Activated naive CD4-positive, alpha-beta T cell treated with anti-CD3 and anti-CD28 coated beads, Interleukin-2, amount 50 U/mL, for 24 hours (primary cell): ENCODE results near the gene NHERF2.

Source experiments
- H3K27ac Mint-ChIP-seq: one replicate; pipeline ENCODE4 v1.8.0; 2021; ENCODE audit warnings: mild to moderate bottlenecking, mixed read lengths
- H3K27me3 Mint-ChIP-seq: one replicate; pipeline ENCODE4 v1.8.0; 2021; ENCODE audit warnings: mixed read lengths
- H3K36me3 Mint-ChIP-seq: one replicate; pipeline ENCODE4 v1.8.0; 2021; ENCODE audit warnings: mixed read lengths
- H3K4me1 Mint-ChIP-seq: one replicate; pipeline ENCODE4 v1.8.0; 2021; ENCODE audit warnings: mixed read lengths
- H3K4me3 Mint-ChIP-seq: one replicate; pipeline ENCODE4 v1.8.0; 2021; ENCODE audit warnings: mild to moderate bottlenecking, mixed read lengths
- H3K9me3 Mint-ChIP-seq: one replicate; pipeline ENCODE4 v1.8.0; 2021; ENCODE audit warnings: mixed read lengths

NHERF2 gene

GRCh38 chr16:1999866-2000514 lies 26.7 kb upstream of the NHERF2 start:
- no peaks in the 10 kb centered on the region for H3K27me3 Mint-ChIP-seq
- no peak overlapping the region for H3K27ac Mint-ChIP-seq
- H3K4me3 Mint-ChIP-seq, result no peak overlapping the region
- H3K36me3 Mint-ChIP-seq, result peaks cover 4% of the 10 kb centered on the region
- no peaks in the 10 kb centered on the region for H3K9me3 Mint-ChIP-seq
- H3K4me1 Mint-ChIP-seq, result peaks cover 6% of the 10 kb centered on the region

- Mint-ChIP-seq H3K27ac (no peak overlapping the region), H3K9me3 (no peaks in the 10 kb centered on the region), H3K4me3 (no peak overlapping the region), H3K36me3 (peaks cover 4% of the 10 kb centered on the region), H3K4me1 (peaks cover 9% of the 10 kb centered on the region), H3K27me3 (no peaks in the 10 kb centered on the region)
Observed at GRCh38 chr16:2001035-2001434, 25.7 kb upstream of the NHERF2 start.

GRCh38 chr16:2001456-2002355 lies 25.0 kb upstream of the NHERF2 start:
- Mint-ChIP-seq H3K27me3 (no peaks in the 10 kb centered on the region), H3K27ac (no peak overlapping the region), H3K4me1 (peaks cover 13% of the 10 kb centered on the region), H3K36me3 (peaks cover 4% of the 10 kb centered on the region), H3K9me3 (no peaks in the 10 kb centered on the region), H3K4me3 (no peak overlapping the region)

- peaks cover 3% of the 10 kb centered on the region for H3K36me3 Mint-ChIP-seq
- H3K27me3 Mint-ChIP-seq, result no peaks in the 10 kb centered on the region
- no peaks in the 10 kb centered on the region for H3K9me3 Mint-ChIP-seq
- H3K4me3 Mint-ChIP-seq, result no peak overlapping the region
- H3K4me1 Mint-ChIP-seq, result peaks cover 22% of the 10 kb centered on the region
- no peak overlapping the region for H3K27ac Mint-ChIP-seq
Observed at GRCh38 chr16:2002406-2003230, 24.1 kb upstream of the NHERF2 start.

GRCh38 chr16:2003231-2003826 lies 23.4 kb upstream of the NHERF2 start:
- Mint-ChIP-seq H3K4me1 (peaks cover 29% of the 10 kb centered on the region), H3K4me3 (no peak overlapping the region), H3K27ac (no peak overlapping the region), H3K36me3 (peaks cover 3% of the 10 kb centered on the region), H3K27me3 (no peaks in the 10 kb centered on the region), H3K9me3 (no peaks in the 10 kb centered on the region)

GRCh38 chr16:2003827-2004641 lies 22.7 kb upstream of the NHERF2 start:
- no peak overlapping the region for H3K4me3 Mint-ChIP-seq
- H3K27ac Mint-ChIP-seq, result no peak overlapping the region
- no peaks in the 10 kb centered on the region for H3K27me3 Mint-ChIP-seq
- no peaks in the 10 kb centered on the region for H3K9me3 Mint-ChIP-seq
- peaks cover 2% of the 10 kb centered on the region for H3K36me3 Mint-ChIP-seq
- H3K4me1 Mint-ChIP-seq, result peaks cover 35% of the 10 kb centered on the region

GRCh38 chr16:2004795-2005517 lies 21.7 kb upstream of the NHERF2 start:
- Mint-ChIP-seq H3K36me3 (peaks cover 2% of the 10 kb centered on the region), H3K4me1 (peaks cover 35% of the 10 kb centered on the region)

GRCh38 chr16:2005646-2006045 lies 21.1 kb upstream of the NHERF2 start:
- no peaks in the 10 kb centered on the region for H3K9me3 Mint-ChIP-seq
- no peak overlapping the region for H3K27ac Mint-ChIP-seq
- H3K27me3 Mint-ChIP-seq, result no peaks in the 10 kb centered on the region
- peaks cover 40% of the 10 kb centered on the region for H3K4me1 Mint-ChIP-seq
- peak overlapping the region; percentile 26 for H3K4me3 Mint-ChIP-seq
- H3K36me3 Mint-ChIP-seq, result peaks cover 2% of the 10 kb centered on the region

More at GRCh38 chr16:2004795-2005517, 21.7 kb upstream of the NHERF2 start:
- no peak overlapping the region for H3K27ac Mint-ChIP-seq
- no peaks in the 10 kb centered on the region for H3K9me3 Mint-ChIP-seq
- H3K27me3 Mint-ChIP-seq, result no peaks in the 10 kb centered on the region
- H3K4me3 Mint-ChIP-seq, result no peak overlapping the region

- H3K36me3 Mint-ChIP-seq, result peaks cover 2% of the 10 kb centered on the region
- H3K27me3 Mint-ChIP-seq, result no peaks in the 10 kb centered on the region
- peaks cover 40% of the 10 kb centered on the region for H3K4me1 Mint-ChIP-seq
- no peak overlapping the region for H3K27ac Mint-ChIP-seq
- no peaks in the 10 kb centered on the region for H3K9me3 Mint-ChIP-seq
- peak overlapping the region; percentile 26 for H3K4me3 Mint-ChIP-seq
Observed at GRCh38 chr16:2006317-2006716, 20.4 kb upstream of the NHERF2 start.

- Mint-ChIP-seq H3K27me3 (no peaks in the 10 kb centered on the region), H3K4me1 (peaks cover 40% of the 10 kb centered on the region), H3K9me3 (no peaks in the 10 kb centered on the region), H3K27ac (no peak overlapping the region), H3K36me3 (peaks cover 2% of the 10 kb centered on the region), H3K4me3 (peak overlapping the region; percentile 95)
Observed at GRCh38 chr16:2007081-2007836, 19.4 kb upstream of the NHERF2 start.

- no peaks in the 10 kb centered on the region for H3K27me3 Mint-ChIP-seq
- no peaks in the 10 kb centered on the region for H3K9me3 Mint-ChIP-seq
- peaks cover 2% of the 10 kb centered on the region for H3K36me3 Mint-ChIP-seq
- H3K4me3 Mint-ChIP-seq, result peak overlapping the region; percentile 95
- H3K4me1 Mint-ChIP-seq, result peaks cover 40% of the 10 kb centered on the region
- peak overlapping the region; percentile 46 for H3K27ac Mint-ChIP-seq
Observed at GRCh38 chr16:2008009-2008526, 18.6 kb upstream of the NHERF2 start.

- peak overlapping the region; percentile 95 for H3K4me3 Mint-ChIP-seq
- H3K9me3 Mint-ChIP-seq, result no peaks in the 10 kb centered on the region
- peaks cover 40% of the 10 kb centered on the region for H3K4me1 Mint-ChIP-seq
- H3K36me3 Mint-ChIP-seq, result peaks cover 2% of the 10 kb centered on the region
- peak overlapping the region; percentile 55 for H3K27ac Mint-ChIP-seq
- no peaks in the 10 kb centered on the region for H3K27me3 Mint-ChIP-seq
Observed at GRCh38 chr16:2008631-2009163, 18.0 kb upstream of the NHERF2 start.

- H3K9me3 Mint-ChIP-seq, result no peaks in the 10 kb centered on the region
- peak overlapping the region; percentile 95 for H3K4me3 Mint-ChIP-seq
- H3K27ac Mint-ChIP-seq, result no peak overlapping the region
Observed at GRCh38 chr16:2009164-2009711, 17.5 kb upstream of the NHERF2 start.

More at GRCh38 chr16:2009164-2009711, 17.5 kb upstream of the NHERF2 start:
- peaks cover 36% of the 10 kb centered on the region for H3K4me1 Mint-ChIP-seq
- H3K36me3 Mint-ChIP-seq, result peaks cover 2% of the 10 kb centered on the region
- H3K27me3 Mint-ChIP-seq, result no peaks in the 10 kb centered on the region
